ENCODE measurements around the gene TFB1M. TPM values are rescaled to one million over a fixed set of nuclear protein-coding genes. Genes with fewer than 3 reads are reported as not detected.

The TFB1M gene
- total RNA-seq, 1 donor, result 18.8 TPM

DNA sequence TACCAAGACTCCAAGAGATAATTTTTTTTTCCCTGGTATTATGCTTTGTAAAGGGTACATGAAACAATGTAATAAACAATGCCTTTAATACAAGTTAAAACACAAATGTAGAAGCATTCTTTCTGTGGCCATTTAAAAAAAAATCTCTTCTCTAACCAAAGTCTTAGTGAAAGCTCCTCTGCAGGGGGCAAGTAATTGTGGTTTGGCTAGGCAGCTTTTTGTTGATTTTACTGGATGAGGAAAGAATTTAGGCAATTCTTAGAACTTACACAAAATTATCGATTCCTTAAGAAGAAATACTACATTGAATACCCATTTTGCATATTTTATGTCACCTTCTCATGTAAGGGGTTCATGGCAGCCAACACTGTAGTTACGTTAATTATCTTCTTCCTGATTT, 12.4 kb downstream of the TFB1M start:
- no peak overlapping the region for H2AFZ ChIP-seq (ENCODE audit: low read length)
- H3K4me1 ChIP-seq (ENCODE audit: insufficient read depth, low read length), result no peaks in the 10 kb centered on the region
- TF ChIP-seq, protein P1, sequence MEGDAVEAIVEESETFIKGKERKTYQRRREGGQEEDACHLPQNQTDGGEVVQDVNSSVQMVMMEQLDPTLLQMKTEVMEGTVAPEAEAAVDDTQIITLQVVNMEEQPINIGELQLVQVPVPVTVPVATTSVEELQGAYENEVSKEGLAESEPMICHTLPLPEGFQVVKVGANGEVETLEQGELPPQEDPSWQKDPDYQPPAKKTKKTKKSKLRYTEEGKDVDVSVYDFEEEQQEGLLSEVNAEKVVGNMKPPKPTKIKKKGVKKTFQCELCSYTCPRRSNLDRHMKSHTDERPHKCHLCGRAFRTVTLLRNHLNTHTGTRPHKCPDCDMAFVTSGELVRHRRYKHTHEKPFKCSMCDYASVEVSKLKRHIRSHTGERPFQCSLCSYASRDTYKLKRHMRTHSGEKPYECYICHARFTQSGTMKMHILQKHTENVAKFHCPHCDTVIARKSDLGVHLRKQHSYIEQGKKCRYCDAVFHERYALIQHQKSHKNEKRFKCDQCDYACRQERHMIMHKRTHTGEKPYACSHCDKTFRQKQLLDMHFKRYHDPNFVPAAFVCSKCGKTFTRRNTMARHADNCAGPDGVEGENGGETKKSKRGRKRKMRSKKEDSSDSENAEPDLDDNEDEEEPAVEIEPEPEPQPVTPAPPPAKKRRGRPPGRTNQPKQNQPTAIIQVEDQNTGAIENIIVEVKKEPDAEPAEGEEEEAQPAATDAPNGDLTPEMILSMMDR (IDR thresholded peaks at IDR 0.05; ENCODE audit: extremely low read depth, low read depth, low read length), result no peak
- no peaks in the 10 kb centered on the region for H4K20me1 ChIP-seq (ENCODE audit: insufficient read depth, low read length)
- no peaks in the 10 kb centered on the region for H3K27me3 ChIP-seq (ENCODE audit: insufficient read depth, low read length)
- DNase-seq (ENCODE audit: insufficient read length, low spot score, missing footprints), result no peak
- no peak overlapping the region for H3K27ac ChIP-seq (ENCODE audit: low read depth, low read length)
- H3K79me2 ChIP-seq (ENCODE audit: insufficient read depth, low read length), result peaks cover 4% of the 10 kb centered on the region
- H3K4me2 ChIP-seq (ENCODE audit: insufficient read depth, low read length), result no peak overlapping the region
- peaks cover 3% of the 10 kb centered on the region for H3K36me3 ChIP-seq (ENCODE audit: insufficient read depth, low read length)
- H3K9me3 ChIP-seq (ENCODE audit: low read depth, low read length), result no peaks in the 10 kb centered on the region
- H3K4me3 ChIP-seq (ENCODE audit: insufficient read depth, low read length), result no peak overlapping the region

DNA sequence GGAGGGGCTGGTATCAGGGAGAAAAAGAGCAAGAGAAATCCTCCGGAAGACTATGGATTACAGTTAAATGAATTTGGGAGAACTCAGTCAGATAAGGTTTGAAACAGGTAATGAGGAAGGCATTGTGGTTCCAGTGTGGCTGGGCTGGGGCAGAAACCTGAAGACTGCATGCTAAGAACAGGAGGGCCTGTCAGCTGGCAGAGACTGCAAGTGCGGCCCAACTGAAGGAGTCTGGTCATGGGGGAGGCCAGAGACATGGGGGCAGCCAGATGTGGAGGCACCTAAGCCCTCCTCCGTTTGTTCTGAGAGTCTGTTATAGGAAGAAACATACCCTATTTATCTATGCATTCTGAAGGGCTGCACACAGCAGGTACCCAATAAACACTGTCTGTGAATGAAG, 16.6 kb downstream of the TFB1M start:
- Histone ChIP-seq H3K36me3 (ENCODE audit: insufficient read depth, low read length) (peaks cover 19% of the 10 kb centered on the region), H3K4me2 (ENCODE audit: insufficient read depth, low read length) (no peak overlapping the region), H2AFZ (ENCODE audit: low read length) (no peak overlapping the region), H3K27me3 (ENCODE audit: insufficient read depth, low read length) (no peaks in the 10 kb centered on the region), H3K27ac (ENCODE audit: low read depth, low read length) (no peak overlapping the region), H3K4me3 (ENCODE audit: insufficient read depth, low read length) (no peak overlapping the region), H3K79me2 (ENCODE audit: insufficient read depth, low read length) (no peaks in the 10 kb centered on the region), H4K20me1 (ENCODE audit: insufficient read depth, low read length) (no peaks in the 10 kb centered on the region), H3K9me3 (ENCODE audit: low read depth, low read length) (no peaks in the 10 kb centered on the region), H3K4me1 (ENCODE audit: insufficient read depth, low read length) (no peaks in the 10 kb centered on the region)
- DNase-seq (ENCODE audit: insufficient read length, low spot score, missing footprints), result no peak
- TF ChIP-seq, protein P1 (IDR thresholded peaks at IDR 0.05; ENCODE audit: extremely low read depth, low read depth, low read length), result no peak

DNA sequence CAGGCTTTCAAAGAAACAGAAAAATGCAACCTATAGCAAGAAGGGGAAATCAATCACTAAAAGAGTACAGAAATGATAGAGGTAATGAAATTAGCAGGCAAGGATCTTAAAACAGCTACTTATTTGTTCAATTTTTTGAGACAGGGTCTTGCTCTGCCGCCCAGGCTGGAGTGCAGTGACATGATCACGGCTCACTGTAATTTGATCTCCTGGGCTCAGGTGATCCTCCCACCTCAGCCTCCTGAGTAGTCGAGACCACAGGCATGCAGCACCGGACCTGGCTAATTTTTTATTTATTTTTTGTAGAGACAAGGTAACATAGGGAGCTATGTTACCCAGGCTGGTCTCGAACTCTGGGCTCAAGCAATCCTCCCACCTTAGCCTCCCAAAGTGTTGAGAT, 21.6 kb downstream of the TFB1M start:
- H3K9me3 ChIP-seq (ENCODE audit: low read depth, low read length), result no peaks in the 10 kb centered on the region

DNA sequence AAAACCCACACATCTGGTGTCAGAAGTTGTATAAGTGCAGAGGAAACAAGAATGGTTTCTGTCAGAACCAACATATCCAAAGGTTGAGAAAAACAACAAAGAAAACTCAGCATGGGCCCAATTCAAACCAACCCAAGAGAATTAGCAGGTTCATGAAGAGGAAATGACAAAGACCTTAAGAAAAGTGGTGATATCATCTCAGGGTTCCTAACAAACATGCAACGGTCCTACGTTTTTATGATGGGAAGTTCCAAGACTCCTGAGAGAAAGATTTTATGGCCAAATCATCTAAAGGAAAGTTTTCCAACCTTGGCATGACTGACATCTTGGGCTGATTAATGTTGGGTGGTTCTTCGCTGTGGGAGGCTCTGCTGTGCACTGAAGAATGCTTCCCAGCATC, 23.0 kb downstream of the TFB1M start:
- H3K9me3 ChIP-seq (ENCODE audit: low read depth, low read length), result no peaks in the 10 kb centered on the region
- no peaks in the 10 kb centered on the region for H3K27me3 ChIP-seq (ENCODE audit: insufficient read depth, low read length)
- H3K4me1 ChIP-seq (ENCODE audit: insufficient read depth, low read length), result no peaks in the 10 kb centered on the region
- H2AFZ ChIP-seq (ENCODE audit: low read length), result no peak overlapping the region
- no peaks in the 10 kb centered on the region for H3K79me2 ChIP-seq (ENCODE audit: insufficient read depth, low read length)
- H3K4me3 ChIP-seq (ENCODE audit: insufficient read depth, low read length), result no peak overlapping the region
- no peak overlapping the region for H3K27ac ChIP-seq (ENCODE audit: low read depth, low read length)
- DNase-seq (ENCODE audit: insufficient read length, low spot score, missing footprints), result peak; percentile 76
- H3K4me2 ChIP-seq (ENCODE audit: insufficient read depth, low read length), result no peak overlapping the region
- H3K36me3 ChIP-seq (ENCODE audit: insufficient read depth, low read length), result peaks cover 19% of the 10 kb centered on the region
- TF ChIP-seq, protein P1 (IDR thresholded peaks at IDR 0.05; ENCODE audit: extremely low read depth, low read depth, low read length), result no peak
- no peaks in the 10 kb centered on the region for H4K20me1 ChIP-seq (ENCODE audit: insufficient read depth, low read length)

More for the DNA sequence above, 21.6 kb downstream of the TFB1M start:
- H4K20me1 ChIP-seq (ENCODE audit: insufficient read depth, low read length), result no peaks in the 10 kb centered on the region
- TF ChIP-seq, protein P1 (IDR thresholded peaks at IDR 0.05; ENCODE audit: extremely low read depth, low read depth, low read length), result no peak
- H3K27ac ChIP-seq (ENCODE audit: low read depth, low read length), result no peak overlapping the region
- peaks cover 23% of the 10 kb centered on the region for H3K36me3 ChIP-seq (ENCODE audit: insufficient read depth, low read length)
- no peaks in the 10 kb centered on the region for H3K27me3 ChIP-seq (ENCODE audit: insufficient read depth, low read length)
- DNase-seq (ENCODE audit: insufficient read length, low spot score, missing footprints), result no peak
- H3K4me1 ChIP-seq (ENCODE audit: insufficient read depth, low read length), result no peaks in the 10 kb centered on the region
- H3K79me2 ChIP-seq (ENCODE audit: insufficient read depth, low read length), result no peaks in the 10 kb centered on the region
- no peak overlapping the region for H2AFZ ChIP-seq (ENCODE audit: low read length)
- no peak overlapping the region for H3K4me2 ChIP-seq (ENCODE audit: insufficient read depth, low read length)
- H3K4me3 ChIP-seq (ENCODE audit: insufficient read depth, low read length), result no peak overlapping the region
